Measurements from ENCODE around the gene CD200R1L. TPM values are rescaled to one million over a fixed set of nuclear protein-coding genes. Genes with fewer than 3 reads are reported as not detected.

Gene CD200R1L
- total RNA-seq, 2 donors from 2014 or later: not detected

DNA sequence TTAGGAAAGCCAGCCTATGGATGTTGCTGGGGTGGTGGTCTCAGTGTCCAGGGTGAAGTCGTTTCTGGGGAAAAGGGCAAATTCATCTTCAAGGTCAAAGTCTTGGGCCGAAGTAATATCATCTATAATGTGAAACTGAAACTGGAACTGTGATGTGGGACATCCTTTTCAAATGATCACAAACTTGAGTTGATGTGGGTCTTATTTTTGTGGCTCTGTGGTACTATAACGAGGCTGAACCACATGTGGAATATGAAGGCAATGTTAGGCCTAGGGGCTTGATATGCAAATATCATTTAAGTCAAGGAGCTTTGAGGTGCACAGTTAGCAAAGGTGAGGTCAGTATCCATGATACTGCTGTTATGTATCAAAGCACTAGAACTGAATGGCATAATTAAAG lies 1.5 kb upstream of the CD200R1L start:
- peak overlapping the region in 1 of 2 donors; percentile 67 for H3K27ac Mint-ChIP-seq
- H3K9me3 Mint-ChIP-seq: peaks cover 33 to 42% of the 10 kb centered on the region in 2 donors
- peak in 1 of 2 donors; percentile 63 for ATAC-seq
- H3K36me3 Mint-ChIP-seq: peaks cover 37% of the 10 kb centered on the region in 2 donors
- DNase-seq (ENCODE audit: low spot score in 2 of 2): no peak

DNA sequence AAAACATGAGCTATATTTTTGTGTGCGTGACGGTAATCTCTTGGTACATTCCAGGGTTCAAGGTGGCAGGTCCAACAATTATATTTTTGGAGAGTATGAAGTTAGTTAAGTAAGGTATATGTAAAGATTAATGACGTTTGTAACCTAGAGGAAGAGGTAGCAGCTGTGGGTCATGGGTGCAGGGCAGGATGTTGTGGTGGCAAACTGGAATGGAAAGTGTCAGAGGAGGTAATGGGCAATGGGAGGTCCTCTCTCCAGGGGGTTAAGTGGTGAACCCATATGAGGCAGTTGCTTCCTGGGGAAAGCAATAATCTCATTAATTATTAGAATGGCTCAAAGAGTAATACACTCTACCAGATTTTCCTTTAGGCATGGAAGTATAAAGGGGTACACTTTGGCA lies 1.0 kb upstream of the CD200R1L start:
- Mint-ChIP-seq H3K9me3 (peaks cover 33 to 42% of the 10 kb centered on the region in 2 donors), H3K27ac (peak overlapping the region in 1 of 2 donors; percentile 67), H3K36me3 (peaks cover 33 to 37% of the 10 kb centered on the region in 2 donors)
- DNase-seq (ENCODE audit: low spot score in 2 of 2) (no peak), ATAC-seq (peak; percentile 32 to 66)

DNA sequence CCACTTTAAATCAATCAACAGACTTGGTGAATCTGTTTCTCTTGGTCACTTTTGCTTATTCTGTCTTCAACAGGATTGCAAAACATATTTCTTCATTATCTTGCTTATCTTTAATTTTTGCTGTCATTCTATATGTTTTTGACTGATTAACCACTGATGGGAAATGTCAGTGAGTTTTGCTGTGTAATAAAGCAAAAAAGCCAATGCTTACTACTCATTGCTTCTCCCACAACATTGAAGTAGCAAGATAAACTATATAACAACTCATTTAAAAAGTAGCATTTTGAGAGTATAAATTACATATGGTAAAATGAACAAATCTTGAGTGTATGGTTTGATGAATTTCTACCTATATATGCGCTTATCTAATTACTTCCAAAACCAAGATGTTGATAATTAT lies 892 bp downstream of the CD200R1L start:
- DNase-seq (ENCODE audit: low spot score in 2 of 2) (no peak), ATAC-seq (no peak)
- Mint-ChIP-seq H3K36me3 (peaks cover 15 to 17% of the 10 kb centered on the region in 2 donors), H3K9me3 (peaks cover 17 to 24% of the 10 kb centered on the region in 2 donors), H3K27ac (no peak overlapping the region)

DNA sequence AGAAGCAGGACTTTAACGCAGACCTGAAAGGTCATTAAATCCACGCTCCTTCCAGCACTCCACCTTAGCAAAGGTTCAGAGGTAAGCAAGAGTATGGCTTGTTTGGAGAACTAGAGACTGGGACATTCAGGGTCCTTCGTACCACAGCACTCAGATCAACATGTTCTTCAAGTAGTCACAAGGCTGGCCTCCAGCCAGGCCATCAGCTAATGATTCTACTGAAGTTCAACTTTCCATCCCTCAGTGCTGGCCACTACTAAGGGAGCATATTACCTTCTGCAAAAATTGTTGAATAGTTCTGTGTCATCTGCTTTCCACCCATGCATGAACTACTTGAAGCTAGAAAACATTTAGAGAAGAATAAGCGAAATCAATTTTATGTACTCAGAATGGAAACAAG lies 17.6 kb downstream of the CD200R1L start:
- Mint-ChIP-seq H3K36me3 (no peaks in the 10 kb centered on the region), H3K27ac (no peak overlapping the region), H3K9me3 (no peaks in the 10 kb centered on the region)
- no peak for DNase-seq (ENCODE audit: low spot score in 2 of 2)
- no peak for ATAC-seq

DNA sequence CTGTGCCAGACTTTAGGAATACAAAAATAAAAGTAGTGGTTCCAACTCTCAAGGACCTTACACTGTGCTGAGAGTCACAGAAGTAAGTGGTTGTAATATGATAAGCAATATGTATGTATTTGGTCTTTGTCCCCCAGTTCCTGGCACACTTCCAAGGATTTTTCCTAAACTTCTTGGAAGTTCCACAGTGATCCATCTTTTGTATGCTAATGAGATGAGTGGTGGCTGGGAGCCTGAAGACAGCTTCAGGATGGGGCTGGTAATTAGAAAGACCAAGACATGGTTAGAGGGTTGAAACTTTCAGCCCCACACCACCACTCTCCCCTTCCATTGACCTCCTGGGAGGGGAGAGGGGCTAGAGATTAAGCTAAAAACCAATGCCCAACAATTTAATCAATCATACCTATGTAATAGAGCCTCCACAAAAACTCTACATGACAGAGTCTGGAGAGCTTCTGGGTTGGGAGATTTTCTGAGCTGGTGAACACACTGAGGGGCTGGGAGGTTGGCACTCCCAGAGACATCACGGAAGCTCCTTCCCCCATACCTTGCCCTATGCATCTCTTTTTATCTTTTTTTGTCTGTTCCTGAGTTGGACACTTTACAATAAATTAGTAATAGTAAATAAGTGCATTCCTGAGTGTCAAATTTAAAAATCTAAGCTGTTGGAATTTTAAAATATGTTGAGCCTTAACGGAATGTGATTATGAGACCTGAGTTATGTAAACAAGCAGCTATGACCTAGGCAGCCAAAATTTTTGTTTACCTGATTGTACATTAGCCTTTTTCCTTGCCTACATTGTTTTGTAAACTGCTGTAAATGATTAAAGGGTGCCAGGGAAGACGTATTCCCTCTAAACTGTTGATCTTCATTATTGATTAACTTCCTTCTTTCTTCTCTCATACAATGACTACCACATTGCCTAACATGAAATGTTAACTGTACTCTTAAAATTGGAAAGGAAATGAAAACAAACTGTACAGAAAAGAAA lies 24.3 kb downstream of the CD200R1L start:
- no peaks in the 10 kb centered on the region for H3K36me3 Mint-ChIP-seq
- DNase-seq (ENCODE audit: low spot score in 2 of 2) (no peak), ATAC-seq (no peak)
- H3K9me3 Mint-ChIP-seq: no peaks in the 10 kb centered on the region
- no peak overlapping the region for H3K27ac Mint-ChIP-seq

DNA sequence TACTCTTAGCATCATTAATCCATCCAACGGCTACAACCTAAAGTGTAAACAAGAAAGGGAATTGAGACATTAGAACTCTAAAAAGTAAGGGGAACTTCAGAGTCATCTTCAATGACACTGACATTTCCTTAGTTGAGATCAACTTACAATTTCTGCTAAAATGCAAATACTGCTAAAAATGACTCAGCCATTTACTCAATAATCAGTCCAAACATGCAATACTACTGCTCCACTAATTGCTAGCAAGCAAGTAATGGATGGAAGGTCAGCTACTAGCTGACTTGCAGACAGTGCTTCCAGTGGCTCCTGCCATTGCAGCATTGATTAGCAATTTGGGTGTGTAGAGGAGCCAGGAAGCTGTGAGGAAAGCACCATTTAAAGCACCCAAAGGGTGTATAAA lies 28.4 kb downstream of the CD200R1L start:
- H3K36me3 Mint-ChIP-seq: no peaks in the 10 kb centered on the region
- H3K27ac Mint-ChIP-seq: no peak overlapping the region
- no peaks in the 10 kb centered on the region for H3K9me3 Mint-ChIP-seq
- ATAC-seq (no peak), DNase-seq (ENCODE audit: low spot score in 2 of 2) (no peak)

DNA sequence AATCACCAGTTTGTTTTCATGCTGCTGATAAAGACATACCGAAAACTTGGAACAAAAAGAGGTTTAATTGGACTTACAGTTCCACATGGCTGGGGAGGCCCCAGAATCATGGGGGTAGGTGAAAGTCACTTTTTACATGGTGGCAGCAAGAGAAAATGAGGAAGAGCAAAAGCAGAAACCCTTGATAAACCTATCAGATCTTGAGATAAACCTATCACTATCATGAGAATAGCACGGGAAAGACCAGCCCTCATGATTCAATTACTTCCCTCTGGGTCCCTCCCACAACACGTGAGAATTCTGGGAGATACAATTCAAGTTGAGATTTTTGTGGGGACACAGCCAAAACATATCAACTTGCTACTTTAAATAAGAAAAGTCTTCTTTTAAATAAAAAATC lies 28.9 kb downstream of the CD200R1L start:
- DNase-seq (ENCODE audit: low spot score in 2 of 2) (no peak), ATAC-seq (no peak)
- H3K9me3 Mint-ChIP-seq: no peaks in the 10 kb centered on the region
- no peaks in the 10 kb centered on the region for H3K36me3 Mint-ChIP-seq
- H3K27ac Mint-ChIP-seq: no peak overlapping the region

DNA sequence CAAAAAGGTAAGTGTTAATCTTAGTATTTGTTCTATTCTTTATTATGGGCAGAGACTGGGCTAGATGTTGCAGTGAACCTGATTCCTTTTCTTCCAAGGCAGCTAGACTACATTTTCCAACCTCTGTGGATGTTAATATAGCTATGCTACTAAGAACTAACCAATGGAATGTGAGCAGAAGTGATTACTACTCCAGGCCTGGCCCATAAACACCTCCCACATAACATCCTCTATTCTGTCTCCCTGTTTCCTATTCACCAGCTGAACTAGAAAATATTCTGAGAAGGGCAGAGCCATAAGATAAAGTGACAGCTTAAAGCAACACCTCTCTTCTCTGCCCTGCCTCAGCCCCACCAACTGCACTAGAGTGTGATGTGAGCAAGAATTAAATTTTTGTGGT lies 29.4 kb downstream of the CD200R1L start:
- H3K36me3 Mint-ChIP-seq: no peaks in the 10 kb centered on the region
- no peak for ATAC-seq
- DNase-seq (ENCODE audit: low spot score in 2 of 2): no peak
- H3K27ac Mint-ChIP-seq: no peak overlapping the region
- H3K9me3 Mint-ChIP-seq: no peaks in the 10 kb centered on the region

DNA sequence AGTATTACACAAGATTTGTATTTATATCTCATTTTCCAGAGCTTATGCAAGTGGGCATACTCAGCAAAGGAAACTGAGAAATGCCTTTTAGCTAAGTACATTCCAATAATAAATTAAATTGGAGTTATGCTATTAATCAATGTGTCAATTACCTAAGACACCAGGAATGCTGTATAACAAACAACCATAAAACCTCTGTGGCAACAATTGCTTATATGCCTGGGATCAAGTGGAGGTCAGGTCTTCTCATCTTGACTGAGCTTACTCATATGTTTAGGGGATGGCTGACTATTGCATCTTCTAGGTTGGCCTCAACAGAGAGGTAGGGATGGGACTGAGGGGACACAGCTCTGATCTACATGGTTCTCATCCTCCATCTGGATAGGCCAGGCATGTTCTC lies 30.7 kb downstream of the CD200R1L start:
- ATAC-seq (no peak), DNase-seq (ENCODE audit: low spot score in 2 of 2) (no peak)
- Mint-ChIP-seq H3K36me3 (no peaks in the 10 kb centered on the region), H3K27ac (no peak overlapping the region), H3K9me3 (no peaks in the 10 kb centered on the region)

DNA sequence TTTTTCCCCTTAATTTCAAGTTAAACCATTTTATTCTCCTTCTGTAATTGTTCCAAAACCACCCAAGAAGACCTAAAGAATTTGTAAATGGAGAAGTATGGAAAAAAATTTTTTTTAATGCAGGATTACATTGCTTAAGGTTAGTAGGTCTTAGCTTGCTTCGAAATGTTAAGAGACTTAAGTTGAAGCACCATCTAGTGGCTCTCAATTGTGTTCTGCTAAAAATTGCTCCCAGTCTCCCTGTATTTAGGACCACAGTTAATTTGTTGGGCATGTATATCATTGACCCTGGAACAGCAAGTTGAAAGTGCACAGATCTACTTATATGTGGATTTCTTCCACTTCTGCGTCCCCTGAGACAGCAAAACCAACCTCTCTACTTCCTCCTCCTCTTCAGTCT lies 32.4 kb downstream of the CD200R1L start:
- Mint-ChIP-seq H3K9me3 (no peaks in the 10 kb centered on the region), H3K36me3 (no peaks in the 10 kb centered on the region), H3K27ac (no peak overlapping the region)
- ATAC-seq (no peak), DNase-seq (ENCODE audit: low spot score in 2 of 2) (no peak)

DNA sequence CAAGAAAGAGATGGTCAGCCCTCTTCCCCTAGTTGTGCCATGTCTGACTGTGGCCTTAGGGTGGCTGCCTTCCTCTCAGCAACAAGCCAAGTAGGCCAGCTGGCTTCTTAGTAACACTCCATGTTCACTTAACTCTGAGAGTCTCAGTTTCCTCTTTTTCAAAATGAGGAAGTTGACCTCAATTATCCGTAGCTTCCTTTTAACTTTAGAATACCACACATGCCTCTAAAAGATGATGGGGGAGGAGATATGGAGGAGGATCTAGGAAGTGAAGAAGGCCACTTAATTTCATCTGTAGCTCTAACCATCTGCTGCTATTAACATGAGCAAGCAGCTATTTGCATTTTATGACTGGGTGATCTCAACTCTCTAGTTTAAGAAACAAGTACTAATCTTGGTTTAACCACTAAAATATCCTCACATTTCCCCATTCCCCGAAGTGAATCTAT lies 32.9 kb downstream of the CD200R1L start:
- Mint-ChIP-seq H3K36me3 (no peaks in the 10 kb centered on the region), H3K27ac (no peak overlapping the region), H3K9me3 (no peaks in the 10 kb centered on the region)
- no peak for ATAC-seq
- DNase-seq (ENCODE audit: low spot score in 2 of 2): no peak

DNA sequence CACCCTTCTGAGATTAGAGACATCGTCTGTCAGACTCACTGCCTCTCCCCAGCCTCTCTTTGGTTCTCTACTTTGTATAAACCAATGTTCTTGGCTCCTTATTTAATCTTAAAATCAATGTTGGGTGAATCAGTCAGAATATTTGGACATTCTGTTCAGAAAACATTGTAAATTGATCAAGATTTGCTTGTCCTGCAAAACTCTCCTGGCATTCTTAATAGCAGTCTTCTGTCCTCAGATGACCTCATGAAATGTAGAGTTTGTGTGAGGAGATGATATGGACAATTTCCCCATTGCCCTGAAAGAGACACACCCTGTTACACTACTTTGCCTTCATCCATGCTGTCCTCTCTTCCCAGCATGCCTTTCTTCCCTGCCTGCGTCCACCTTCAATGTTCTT lies 33.6 kb downstream of the CD200R1L start:
- DNase-seq (ENCODE audit: low spot score in 2 of 2) (no peak), ATAC-seq (no peak)
- Mint-ChIP-seq H3K36me3 (no peaks in the 10 kb centered on the region), H3K9me3 (no peaks in the 10 kb centered on the region), H3K27ac (no peak overlapping the region)

DNA sequence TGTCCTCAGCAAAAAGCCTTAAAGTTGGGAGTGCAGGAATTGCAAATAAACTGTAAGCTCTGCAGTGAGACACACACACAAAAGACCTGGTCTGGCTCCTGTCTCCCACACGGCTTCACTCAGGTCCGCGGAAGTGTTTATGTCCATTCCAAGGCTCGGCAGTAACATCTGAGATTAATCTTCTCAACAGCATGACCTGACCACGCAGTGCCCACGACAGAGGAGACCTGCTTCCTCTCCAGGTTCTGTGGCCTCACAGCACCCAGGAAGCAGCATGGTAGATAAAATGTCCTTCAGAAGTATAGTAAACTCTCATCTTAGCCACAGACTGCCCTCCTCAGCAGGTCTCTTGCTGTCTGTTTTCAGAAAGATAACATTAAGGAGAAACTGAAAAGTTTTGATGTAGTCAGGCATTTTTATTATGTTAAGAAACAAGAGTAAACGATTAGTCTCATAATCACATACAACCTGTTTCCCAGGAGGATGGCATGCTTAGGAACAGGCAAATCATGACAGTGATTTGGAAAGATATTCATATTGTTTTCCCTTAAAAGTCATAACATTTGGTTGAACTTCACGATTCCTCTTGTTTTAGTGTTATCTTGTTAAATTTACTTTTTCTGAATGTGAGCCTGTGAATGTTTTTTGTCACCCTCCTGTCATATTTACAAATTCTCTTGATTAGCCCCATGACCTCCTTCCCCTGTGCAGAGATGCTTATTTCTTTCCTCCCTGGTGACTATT lies 34.6 kb downstream of the CD200R1L start:
- no peak for ATAC-seq

DNA sequence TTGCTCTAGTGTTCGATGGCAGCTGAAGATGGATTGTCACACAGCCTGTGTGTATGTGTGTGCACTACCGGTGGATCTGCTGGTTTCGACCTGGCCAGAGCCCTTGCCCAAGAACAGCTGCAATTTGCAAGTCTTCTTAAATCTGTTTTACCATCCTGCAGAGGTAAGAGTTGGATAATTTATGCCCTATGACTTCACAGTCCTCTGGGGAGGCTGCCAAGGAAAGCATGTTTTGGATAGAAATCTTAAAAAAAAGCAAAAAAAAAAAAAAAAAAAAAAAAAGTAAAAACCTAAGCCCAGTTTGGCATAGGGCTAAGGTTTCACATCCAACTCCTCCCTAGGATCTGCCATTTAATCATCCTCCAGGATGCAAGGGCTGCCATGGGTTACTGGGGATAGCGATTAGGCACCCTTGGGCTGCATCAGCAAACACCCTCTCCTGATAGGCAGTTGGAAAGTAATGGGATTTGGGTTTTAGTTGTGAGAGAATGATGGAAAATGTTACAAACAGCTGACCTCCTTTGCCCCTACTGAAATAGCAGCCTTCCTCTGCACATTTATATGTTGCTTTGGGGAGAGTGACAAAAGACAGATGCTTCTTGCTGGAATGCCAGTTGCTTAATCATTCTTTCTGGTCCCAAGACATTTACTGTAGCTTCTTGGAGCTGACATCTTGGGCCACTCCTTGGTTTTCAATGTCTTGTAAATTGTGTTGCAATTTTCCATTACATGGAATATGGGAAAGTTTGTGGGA lies 35.4 kb downstream of the CD200R1L start:
- Mint-ChIP-seq H3K36me3 (no peaks in the 10 kb centered on the region), H3K9me3 (no peaks in the 10 kb centered on the region), H3K27ac (no peak overlapping the region)
- no peak for DNase-seq (ENCODE audit: low spot score in 2 of 2)
- no peak for ATAC-seq

More for the DNA sequence above, 34.6 kb downstream of the CD200R1L start:
- no peak overlapping the region for H3K27ac Mint-ChIP-seq
- H3K9me3 Mint-ChIP-seq: no peaks in the 10 kb centered on the region
- H3K36me3 Mint-ChIP-seq: no peaks in the 10 kb centered on the region
- DNase-seq (ENCODE audit: low spot score in 2 of 2): no peak

DNA sequence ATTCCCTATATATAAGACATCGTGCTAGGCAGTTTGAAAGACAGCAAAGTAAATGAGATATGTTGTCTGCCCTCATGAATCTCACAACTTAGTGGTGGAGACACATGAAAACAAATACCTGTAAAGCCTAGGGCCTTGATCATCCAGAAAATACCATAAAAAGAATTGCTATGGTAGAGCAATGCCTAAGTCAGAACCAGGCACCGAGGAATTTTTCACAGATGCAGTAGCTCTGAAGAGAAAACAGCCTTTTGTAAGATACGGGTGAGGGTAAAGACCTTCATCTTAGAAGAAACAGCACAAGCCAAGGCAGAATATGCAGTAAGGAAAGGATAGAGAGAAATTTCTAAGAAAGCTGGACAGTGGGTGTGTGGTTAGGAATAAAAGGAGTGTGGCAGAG lies 36.1 kb downstream of the CD200R1L start:
- DNase-seq (ENCODE audit: low spot score in 2 of 2): no peak
- no peak overlapping the region for H3K27ac Mint-ChIP-seq
- H3K9me3 Mint-ChIP-seq: no peaks in the 10 kb centered on the region
- ATAC-seq: no peak
- no peaks in the 10 kb centered on the region for H3K36me3 Mint-ChIP-seq

DNA sequence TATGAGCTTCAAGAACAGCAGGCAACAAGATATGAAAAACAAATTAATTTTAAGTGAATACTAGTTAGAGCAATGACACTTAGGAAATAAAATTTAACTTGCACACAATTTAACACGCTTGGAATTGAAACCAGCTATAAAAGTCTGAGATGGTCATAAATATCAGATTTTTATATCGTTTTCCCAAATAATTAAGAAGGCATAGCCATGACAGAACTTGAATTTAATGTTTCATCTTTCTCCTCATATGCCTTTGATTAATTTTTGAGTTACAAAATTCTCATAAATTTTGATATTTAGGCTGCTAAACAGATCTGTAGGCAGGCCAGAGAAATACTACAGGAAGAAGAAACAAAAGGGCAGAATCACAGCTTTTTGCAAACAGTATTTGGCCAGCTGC lies 38.5 kb downstream of the CD200R1L start:
- Mint-ChIP-seq H3K9me3 (peaks cover 0 to 11% of the 10 kb centered on the region in 2 donors), H3K36me3 (no peaks in the 10 kb centered on the region), H3K27ac (no peak overlapping the region)
- ATAC-seq: no peak
- DNase-seq (ENCODE audit: low spot score in 2 of 2): no peak

DNA sequence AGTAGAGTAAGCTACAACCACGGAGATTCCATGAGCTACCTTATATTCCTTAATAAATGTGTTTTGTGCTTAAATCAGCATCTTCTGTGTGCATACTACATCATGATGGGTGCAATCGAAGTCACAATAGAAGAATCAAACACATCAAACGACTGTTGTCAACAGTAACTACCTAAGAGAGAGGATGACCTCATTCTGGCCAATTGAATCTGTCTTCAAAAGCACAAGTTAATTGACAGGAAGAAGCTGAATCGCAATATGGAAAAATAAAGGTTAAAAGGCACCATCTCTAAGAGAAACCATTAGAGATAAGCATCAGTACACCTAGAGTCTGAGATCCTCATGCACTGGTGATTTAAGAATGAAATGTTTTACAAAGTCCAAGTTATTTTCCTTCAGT lies 39.0 kb downstream of the CD200R1L start:
- H3K27ac Mint-ChIP-seq: no peak overlapping the region
- DNase-seq (ENCODE audit: low spot score in 2 of 2): no peak
- no peaks in the 10 kb centered on the region for H3K36me3 Mint-ChIP-seq
- H3K9me3 Mint-ChIP-seq: peaks cover 0 to 11% of the 10 kb centered on the region in 2 donors
- ATAC-seq: no peak

All from activated naive CD4-positive, alpha-beta T cell treated with anti-CD3 and anti-CD28 coated beads, Interleukin-2, amount 50 U/mL, for 72 hours (primary cell).